HUDEP-2 (cell line): ENCODE results near the gene KDM4E.
"Not testable (repeated sequence)": the region's sequence is repeated elsewhere in the genome, so short reads cannot be mapped to it uniquely, and the experiment has no call there.

Experiments
- DNase-seq, 76 experiments: peaks; one replicate each; lab custom pipeline; 2025; ENCODE audit not compliant: unreplicated experiment in 76 of 76; lab: John Stamatoyannopoulos, UW

The KDM4E gene

DNA sequence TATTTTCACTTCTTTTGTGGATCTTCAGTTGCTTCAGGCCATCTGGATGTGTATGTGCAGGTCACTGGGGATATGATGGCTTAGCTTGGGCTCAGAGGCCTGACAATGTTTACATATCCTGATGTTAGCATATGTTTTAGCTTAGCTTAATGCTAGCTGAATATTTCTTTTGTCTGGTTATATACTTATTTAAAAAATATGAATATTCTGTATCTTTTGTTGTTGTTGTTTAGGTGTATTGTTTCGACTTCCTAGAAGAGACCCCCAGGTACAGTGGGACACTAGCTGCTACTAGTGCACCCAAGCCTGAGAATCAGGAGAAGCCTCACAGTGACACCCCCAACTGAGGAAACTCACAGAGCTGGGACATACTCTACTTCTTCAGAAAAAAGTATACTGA, at the start of gene KDM4E:
TSS of gene KDM4E (plus strand) at position 301 of the 400 bp plus-strand sequence. CDS start 300 bp downstream, outside the sequence.
- no peak for DNase-seq

DNA sequence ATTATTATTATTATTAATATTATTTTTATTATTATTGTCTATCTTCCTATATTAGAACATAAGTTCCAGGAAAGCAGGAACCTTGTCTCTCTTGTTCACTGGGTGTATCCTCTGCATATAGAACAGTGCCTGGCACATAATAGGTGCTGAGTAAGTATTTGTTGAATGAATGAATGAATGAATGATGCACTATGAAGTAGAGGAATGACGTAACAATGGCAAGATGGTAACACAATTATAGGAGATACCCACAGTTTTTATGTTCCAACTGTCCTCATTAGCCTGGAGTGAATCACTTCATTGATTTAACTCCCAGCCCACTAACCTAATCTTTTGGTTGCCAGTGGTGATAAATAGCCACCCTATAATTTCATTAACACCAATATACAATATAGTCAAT, 49.5 kb upstream of the KDM4E start:
- no peak for DNase-seq

DNA sequence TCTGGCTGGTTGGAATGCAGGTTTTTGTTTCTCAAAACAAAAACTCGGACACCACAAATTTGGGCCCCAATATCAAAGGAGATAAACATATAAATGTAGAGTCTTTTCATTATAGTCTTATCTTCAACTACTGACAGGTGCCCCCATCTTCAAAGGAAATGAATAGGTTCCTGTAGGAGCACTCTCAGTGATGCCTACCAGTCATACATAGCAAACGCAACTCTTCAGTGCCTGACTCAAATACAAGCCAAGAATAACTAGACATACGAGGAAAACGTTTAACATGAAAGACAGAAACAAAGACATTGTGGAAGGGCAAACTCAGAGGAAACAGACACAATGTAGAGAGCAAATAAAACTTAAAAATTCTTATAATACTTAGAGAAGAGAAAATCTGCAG, 37.7 kb upstream of the KDM4E start:
- no peak for DNase-seq

DNA sequence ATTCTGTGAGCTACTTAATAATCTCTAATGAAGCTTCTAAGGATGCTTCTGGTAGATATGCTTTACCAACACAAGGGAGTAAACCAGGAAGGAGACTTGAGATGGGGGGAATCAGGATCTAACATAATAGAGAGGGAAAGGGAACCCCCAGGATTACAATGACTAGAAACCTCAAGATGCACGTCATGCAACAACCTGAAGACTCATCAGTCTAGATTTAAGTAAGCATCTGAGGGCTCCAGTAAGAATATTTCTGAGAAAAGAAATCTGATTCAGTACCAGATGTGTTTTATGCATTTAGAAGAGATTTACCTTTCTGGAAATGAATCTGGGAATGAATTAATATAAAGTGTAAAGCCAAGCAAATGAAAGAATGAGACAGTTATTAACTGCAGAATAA, 36.3 kb upstream of the KDM4E start:
- no peak for DNase-seq

DNA sequence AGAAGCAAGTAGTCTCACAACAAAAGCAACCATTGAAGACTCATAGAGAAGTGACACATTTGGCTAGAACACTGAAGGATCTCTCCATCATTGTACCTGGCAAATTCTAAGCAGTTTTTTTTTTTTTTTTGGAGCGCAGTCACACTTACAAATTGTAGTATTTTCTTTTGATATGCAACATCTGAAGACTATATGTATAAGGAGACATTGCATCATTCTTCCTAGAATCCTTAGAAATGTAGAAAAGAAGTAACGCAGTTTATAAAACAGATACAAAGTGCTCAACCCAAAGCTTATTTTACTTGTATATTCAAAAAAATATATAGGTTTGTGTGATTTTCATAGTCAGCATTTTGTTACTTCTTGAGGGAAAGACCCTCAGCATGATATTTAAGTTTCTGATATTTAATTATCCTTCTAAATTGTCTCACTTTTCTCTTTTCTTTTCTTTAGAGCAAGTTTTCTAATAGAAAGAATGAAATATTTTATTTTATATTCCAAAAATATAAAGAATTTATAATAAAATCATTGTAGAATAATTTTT, 31.6 kb upstream of the KDM4E start:
- DNase-seq: no peak

DNA sequence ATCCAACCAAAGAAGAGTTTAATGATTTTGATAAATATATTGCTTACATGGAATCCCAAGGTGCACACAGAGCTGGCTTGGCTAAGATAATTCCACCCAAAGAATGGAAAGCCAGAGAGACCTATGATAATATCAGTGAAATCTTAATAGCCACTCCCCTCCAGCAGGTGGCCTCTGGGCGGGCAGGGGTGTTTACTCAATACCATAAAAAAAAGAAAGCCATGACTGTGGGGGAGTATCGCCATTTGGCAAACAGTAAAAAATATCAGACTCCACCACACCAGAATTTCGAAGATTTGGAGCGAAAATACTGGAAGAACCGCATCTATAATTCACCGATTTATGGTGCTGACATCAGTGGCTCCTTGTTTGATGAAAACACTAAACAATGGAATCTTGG, 27.6 kb upstream of the KDM4E start:
- DNase-seq: peak in 1 of 76 experiments; percentile 13

DNA sequence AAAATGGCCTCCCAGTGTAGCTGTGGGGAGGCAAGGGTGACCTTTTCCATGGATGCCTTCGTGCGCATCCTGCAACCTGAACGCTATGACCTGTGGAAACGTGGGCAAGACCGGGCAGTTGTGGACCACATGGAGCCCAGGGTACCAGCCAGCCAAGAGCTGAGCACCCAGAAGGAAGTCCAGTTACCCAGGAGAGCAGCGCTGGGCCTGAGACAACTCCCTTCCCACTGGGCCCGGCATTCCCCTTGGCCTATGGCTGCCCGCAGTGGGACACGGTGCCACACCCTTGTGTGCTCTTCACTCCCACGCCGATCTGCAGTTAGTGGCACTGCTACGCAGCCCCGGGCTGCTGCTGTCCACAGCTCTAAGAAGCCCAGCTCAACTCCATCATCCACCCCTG, 26.8 kb upstream of the KDM4E start:
- DNase-seq: no peak

DNA sequence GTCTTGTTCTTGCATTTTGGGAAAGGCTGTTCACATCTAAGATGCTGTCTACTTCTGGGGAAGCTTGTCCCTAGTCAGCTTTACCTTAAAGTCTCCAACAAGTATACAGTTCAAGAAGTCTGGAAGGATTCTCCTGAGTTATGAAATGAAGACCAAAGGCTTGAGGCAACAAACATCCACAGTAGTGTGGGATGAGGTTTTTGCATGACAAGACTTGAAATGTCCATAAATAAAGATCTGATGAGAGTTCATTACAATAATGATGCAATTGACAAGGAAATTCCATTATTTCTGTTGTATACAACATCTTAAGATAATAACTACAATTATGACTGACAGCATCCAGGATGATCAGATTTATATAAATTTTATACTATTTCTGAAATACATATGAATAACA, 21.3 kb upstream of the KDM4E start:
- no peak for DNase-seq

DNA sequence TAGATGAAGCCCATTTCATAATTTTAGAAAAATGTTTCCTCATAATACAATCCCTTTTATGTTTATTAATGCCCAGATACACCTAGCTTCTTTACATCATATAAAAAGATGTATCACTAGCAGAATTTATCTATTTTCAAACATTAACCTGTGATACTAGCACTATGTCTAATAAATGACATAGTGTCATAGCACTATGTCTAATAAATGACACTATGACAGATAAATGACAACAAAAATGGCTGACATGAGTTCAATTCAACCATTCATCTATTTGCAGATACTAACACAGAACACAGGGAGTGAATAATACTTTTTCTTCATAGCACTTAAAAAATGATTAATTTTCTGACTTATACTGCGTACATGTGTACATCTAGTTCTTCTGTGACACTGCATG, 19.4 kb upstream of the KDM4E start:
- no peak for DNase-seq

DNA sequence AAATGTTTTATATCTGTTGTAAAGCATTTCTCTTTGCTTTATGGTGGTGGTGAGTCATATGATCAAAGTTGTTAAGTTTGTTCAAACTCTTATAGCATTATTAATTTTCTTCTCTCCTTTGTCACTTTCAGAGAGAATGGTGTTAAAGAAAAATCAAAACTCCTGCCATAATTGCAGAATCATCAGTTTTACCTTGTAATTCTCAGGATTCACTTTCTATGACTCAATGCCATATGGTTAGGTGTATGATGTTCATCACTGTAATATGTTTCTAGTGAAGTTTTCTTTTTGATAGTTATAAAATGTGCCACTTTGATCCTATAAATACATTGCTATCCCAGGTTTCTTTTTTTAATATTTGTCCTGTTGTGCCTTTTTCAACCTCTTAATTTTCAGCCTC, 13.7 kb upstream of the KDM4E start:
- no peak for DNase-seq

DNA sequence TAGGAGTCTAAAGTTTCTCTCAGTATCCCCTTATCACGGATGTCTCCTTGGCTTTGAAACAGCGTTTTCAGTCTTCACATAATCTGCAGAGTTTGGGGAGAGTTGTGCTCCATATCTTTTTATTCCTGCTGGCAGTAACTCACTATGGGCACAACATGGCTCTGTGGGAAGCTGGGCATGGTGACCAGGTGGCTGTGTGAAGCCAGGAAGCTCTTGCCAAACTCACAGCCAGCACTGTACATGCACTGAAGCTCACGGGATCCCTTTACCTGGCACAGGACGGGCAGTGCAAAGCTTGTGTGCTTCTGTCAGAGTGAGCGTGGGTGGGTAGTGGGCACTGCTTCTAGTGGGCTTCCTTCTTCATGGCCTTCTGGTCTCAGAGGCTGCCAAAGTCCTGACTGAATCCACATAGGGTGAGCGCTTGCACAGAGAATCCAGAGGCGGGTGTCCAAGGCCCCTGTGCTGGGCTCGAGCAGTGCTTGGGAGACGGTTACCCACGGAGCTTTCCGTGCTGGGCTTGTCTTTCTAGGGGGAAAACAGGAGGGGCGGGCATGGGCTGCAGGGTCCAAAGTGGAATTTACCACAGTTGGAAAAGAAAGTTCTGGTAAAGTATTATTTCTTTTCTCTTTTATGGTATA, 10.8 kb upstream of the KDM4E start:
- DNase-seq: no peak

DNA sequence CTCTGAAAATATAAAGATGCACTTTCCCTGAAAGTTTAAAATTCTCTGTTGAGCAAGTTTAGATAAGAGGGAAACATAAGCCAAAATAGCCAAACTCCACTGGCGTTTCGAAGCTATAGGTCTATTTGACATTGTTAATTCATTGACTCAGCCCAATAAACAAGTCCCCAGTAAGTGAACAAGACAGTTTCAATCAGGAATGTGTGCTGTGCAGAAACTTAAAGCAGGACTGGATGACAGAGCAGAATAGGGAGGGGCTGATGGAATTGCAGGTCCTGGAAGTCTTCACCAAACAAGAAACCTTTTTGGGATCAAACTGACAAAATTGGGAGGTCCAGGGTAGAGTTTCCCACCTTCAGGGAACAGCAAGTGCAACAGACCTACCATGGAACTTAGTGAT, 8.9 kb upstream of the KDM4E start:
- no peak for DNase-seq

DNA sequence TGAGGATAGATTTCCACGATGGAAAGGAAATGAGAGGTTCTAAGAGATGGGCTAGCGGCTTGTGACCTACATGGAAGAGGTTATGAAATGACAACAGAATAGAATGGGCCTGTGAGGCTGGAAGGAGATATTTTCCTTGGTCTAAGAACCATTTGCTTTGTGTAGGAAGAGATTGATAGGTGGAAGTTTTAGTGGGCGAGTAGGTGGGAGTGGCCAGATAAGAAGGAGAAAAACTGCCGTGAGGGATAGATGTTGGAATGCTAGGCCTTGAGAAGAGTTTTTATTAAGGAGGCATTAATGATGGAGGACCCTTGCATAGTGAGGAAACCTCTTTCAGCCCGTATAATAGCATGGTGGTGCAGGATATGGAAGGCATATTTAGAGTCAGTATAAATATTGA, 3.6 kb upstream of the KDM4E start:
- DNase-seq: not testable (repeated sequence)

DNA sequence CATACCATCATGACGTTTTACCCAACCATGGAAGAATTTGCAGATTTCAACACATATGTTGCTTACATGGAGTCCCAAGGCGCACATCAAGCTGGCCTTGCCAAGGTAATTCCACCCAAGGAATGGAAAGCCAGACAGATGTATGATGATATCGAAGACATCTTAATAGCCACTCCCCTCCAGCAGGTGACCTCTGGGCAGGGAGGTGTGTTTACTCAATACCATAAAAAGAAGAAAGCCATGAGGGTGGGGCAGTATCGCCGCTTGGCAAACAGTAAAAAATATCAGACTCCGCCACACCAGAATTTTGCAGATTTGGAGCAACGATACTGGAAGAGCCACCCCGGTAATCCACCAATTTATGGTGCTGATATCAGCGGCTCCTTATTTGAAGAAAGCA, 536 bp downstream of the KDM4E start:
- not testable (repeated sequence) for DNase-seq

DNA sequence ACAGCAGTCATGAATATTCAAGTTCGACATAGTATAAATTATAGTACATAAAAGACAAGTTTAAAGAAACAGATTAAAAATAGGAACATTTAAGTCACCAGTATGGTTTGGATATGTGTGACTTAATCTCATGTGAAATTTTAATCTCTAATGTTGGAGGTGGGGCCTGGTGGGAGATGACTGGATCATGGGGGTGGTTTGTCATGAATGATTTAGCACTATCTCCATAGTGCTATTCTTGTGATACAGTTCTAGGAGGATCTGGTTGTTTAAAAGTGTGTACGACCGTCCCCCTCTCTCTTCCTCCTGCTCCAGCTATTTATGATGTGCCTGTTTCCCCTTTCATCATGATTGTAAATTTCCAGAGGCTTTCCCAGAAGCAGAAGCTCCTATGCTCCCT, 3.3 kb downstream of the KDM4E start:
- DNase-seq: no peak

DNA sequence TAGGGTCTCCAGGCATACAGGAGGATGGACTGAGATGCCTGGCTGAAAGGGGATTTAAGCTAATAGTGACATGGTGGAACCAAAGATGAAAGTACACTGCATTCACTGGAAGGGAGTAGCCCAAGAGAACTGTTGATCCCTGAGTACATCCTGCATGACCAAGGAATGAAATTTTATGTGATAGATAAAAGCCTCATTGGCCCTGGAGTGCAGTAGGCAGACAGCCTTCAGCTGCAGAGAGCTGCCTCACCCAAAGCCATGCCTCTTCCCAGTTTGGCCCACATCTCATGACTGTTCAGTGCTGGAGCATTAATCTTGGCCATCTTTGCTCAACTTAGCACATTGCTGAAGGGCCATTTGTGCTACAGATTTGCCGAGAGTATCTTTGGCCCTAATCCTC, 8.0 kb downstream of the KDM4E start:
- no peak for DNase-seq

DNA sequence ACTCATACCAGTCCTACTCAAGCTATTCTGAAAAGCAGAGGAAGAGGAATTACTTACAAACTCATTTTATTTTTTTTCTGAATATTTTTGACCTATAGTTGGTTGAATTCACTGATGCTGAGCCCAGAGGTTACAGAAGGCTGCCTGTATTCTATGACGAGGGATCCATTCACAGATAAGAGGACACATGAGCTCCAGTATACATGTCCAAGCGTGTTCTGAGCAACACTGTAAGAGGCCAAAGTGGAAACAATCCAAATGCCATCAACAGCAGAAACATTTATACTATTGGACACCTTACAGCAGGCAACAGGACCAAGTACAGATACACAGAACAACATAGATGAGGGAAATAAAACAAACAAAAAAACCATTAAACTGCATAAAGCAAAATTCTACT, 10.3 kb downstream of the KDM4E start:
- no peak for DNase-seq

DNA sequence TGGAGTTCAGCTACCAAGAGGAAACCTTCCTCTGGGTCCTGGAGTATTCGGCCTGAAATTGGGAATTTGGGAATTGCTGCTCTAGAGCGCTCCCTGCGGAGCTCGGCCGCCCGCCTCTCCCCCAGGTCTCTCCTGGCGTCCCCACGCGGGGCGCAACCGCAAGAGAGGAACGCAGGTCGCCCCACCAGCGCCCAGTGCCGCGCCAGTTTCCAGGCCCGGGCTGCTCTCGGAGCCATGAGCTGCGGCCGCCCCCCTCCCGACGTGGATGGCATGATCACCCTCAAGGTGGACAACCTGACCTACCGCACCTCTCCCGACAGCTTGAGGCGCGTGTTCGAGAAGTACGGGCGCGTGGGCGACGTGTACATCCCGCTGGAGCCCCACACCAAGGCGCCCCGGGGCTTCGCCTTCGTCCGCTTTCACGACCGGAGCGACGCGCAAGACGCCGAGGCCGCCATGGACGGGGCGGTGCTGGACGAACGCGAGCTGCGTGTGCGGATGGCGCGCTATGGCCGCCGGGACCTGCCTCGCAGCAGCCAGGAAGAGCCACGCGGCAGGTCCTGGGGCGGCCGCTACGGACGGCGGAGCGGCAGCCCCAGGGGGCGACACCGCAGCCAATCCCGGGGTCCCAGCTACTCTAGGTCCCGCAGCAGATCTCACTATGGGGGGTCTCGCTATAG, 12.4 kb downstream of the KDM4E start:
- DNase-seq: not testable (repeated sequence)

DNA sequence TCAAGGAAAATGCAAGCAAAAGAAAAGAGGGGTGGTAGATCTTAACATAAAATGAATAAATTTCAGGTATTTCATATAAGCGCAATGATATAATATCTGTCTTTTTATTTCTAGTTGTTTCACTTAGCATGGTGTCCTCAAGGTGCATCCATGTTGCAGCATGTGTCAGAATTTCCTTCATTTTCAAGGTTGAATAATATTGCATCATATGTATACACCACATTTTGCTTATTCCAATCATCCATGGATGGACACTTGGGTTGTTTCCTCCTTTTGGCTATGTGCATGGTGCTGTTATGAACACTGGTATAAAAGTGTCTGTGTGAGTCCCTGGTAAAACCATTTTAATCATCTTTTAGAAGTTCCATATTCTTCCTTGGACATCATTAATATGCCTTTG, 17.2 kb downstream of the KDM4E start:
- DNase-seq: no peak

DNA sequence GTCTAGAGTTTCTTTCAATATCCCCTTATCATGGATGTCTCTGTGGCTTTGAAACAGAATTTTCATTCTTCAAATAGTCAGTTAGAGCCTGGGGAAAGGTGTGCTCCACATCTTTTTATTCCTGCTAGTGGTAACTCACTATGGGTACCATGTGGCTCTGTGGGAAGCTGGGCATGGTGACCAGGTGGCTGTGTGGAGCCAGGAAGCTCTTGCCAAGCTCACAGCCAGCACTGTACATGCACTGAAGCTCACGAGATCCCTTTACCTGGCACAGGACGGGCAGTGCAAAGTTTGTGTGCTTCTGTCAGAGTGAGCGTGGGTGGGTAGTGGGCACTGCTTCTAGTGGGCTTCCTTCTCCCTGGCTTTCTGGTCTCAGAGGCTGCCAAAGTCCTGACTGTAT, 17.8 kb downstream of the KDM4E start:
- no peak for DNase-seq

DNA sequence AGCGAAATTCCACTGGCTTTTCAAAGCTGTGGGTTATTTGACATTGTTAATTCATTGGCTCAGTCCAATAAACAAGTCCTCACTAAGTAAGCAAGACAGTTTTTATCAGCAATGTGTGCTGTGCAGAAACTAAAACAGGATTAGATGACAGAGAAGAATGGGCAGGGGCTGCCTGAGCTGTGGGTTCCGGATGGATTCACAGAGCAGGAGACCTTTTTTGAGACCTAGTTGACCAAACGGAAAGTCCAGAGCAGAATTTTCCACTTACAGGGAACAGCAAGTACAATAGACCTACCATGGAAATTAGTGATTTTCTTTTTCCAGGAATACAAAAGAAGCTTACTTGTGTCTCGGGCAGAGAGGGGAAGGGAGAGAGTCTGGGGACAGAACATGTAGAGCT, 19.0 kb downstream of the KDM4E start:
- DNase-seq: no peak

DNA sequence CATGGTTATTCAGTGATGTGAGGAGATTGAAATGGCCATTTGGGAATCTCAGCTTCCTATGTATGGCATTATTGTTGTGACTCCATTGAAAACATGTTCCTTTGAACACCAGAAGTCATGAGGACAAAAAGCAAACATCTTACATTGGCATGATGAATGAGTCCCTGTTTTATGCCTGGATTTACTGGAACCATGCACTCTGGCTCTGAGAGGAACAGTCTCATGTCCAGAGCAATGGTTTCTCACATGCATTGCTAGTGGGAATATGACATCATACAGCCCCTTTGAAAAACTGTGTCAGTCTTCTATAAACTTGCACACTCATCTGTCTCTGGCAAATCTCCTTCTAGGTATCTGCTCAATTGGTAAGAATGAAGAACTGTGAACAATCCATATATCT, 20.8 kb downstream of the KDM4E start:
- no peak for DNase-seq
